ENCODE data around the gene METRN.

DNA sequence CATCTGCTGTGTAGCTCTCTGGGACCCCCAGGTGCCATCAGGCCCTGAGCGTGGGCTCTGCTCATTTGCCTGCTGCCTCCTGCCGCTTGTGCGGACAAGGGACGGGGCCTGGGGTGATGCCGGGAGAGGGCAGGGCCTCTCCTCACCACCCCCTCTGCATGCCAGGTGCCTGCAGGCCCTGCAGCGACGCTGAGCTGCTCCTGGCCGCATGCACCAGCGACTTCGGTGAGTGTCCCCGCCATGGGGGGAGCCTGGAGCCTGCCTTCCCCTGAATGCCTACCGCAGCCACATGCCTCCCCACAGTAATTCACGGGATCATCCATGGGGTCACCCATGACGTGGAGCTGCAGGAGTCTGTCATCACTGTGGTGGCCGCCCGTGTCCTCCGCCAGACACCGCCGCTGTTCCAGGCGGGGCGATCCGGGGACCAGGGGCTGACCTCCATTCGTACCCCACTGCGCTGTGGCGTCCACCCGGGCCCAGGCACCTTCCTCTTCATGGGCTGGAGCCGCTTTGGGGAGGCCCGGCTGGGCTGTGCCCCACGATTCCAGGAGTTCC is 1.9 kb downstream of the METRN start:
- TF ChIP-seq, protein P1, sequence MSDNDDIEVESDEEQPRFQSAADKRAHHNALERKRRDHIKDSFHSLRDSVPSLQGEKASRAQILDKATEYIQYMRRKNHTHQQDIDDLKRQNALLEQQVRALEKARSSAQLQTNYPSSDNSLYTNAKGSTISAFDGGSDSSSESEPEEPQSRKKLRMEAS (IDR thresholded peaks at IDR 0.05): no peak
- no peak for TF ChIP-seq JUNB (IDR thresholded peaks at IDR 0.05)
- TF ChIP-seq POLR2A (IDR thresholded peaks at IDR 0.05; ENCODE audit: low read length): no peak
- TF ChIP-seq ESRRA (IDR thresholded peaks at IDR 0.05; ENCODE audit: borderline replicate concordance, low read length): no peak
- no peak for TF ChIP-seq RAD21 (conservative IDR thresholded peaks at IDR 0.05 in 1 of 2, IDR thresholded peaks at IDR 0.05 in 1 of 2)
- TF ChIP-seq, protein P2, sequence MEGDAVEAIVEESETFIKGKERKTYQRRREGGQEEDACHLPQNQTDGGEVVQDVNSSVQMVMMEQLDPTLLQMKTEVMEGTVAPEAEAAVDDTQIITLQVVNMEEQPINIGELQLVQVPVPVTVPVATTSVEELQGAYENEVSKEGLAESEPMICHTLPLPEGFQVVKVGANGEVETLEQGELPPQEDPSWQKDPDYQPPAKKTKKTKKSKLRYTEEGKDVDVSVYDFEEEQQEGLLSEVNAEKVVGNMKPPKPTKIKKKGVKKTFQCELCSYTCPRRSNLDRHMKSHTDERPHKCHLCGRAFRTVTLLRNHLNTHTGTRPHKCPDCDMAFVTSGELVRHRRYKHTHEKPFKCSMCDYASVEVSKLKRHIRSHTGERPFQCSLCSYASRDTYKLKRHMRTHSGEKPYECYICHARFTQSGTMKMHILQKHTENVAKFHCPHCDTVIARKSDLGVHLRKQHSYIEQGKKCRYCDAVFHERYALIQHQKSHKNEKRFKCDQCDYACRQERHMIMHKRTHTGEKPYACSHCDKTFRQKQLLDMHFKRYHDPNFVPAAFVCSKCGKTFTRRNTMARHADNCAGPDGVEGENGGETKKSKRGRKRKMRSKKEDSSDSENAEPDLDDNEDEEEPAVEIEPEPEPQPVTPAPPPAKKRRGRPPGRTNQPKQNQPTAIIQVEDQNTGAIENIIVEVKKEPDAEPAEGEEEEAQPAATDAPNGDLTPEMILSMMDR (IDR thresholded peaks at IDR 0.05): no peak
- TF ChIP-seq SMC3 (IDR thresholded peaks at IDR 0.05): no peak
- no peak for TF ChIP-seq EP300 (IDR thresholded peaks at IDR 0.05)
- no peak for TF ChIP-seq RFX5 (IDR thresholded peaks at IDR 0.05)
- no peak for TF ChIP-seq ZSCAN20 (CRISPR knock-in tag; IDR thresholded peaks at IDR 0.05)
- no peak for TF ChIP-seq RCOR1 (IDR thresholded peaks at IDR 0.05; ENCODE audit: low read depth, low read length)
